Endodermal cell (in vitro differentiated cells): ENCODE measurements around the gene CCT2. TPM values are rescaled to one million over a fixed set of nuclear protein-coding genes. Genes with fewer than 3 reads are reported as not detected.
A peak's percentile ranks its signal among the peaks of the same experiment; 100 is the strongest.

Source experiments
- DNase-seq: peaks from one replicate; pipeline ENCODE4 v3.0.0-alpha.2; 2017
- H3K27ac ChIP-seq: 2 replicates; pipeline ENCODE4 v1.5.1; 2013; ENCODE audit warnings: mild to moderate bottlenecking, low read depth, low read length, moderate library complexity
- H3K27me3 ChIP-seq: 2 replicates; pipeline ENCODE4 v1.6.1; 2013; ENCODE audit warnings: mild to moderate bottlenecking, low read length, moderate library complexity; ENCODE audit not compliant: insufficient read depth, control insufficient read depth, poor library complexity, severe bottlenecking
- H3K36me3 ChIP-seq: 2 replicates; pipeline ENCODE4 v1.7.0; 2013; ENCODE audit warnings: mild to moderate bottlenecking, low read length, moderate library complexity; ENCODE audit not compliant: control insufficient read depth, insufficient read depth
- H3K4me1 ChIP-seq: one replicate; pipeline ENCODE4 v1.7.0; 2013; ENCODE audit warnings: low read length; ENCODE audit not compliant: control insufficient read depth, insufficient read depth
- H3K4me3 ChIP-seq: 2 replicates; pipeline ENCODE4 v1.5.1; 2013; ENCODE audit warnings: mild to moderate bottlenecking, low read length, moderate library complexity
- H3K9ac ChIP-seq: 2 replicates; pipeline ENCODE4 v1.6.1; 2013; ENCODE audit warnings: mild to moderate bottlenecking, low read length, moderate library complexity; ENCODE audit not compliant: poor library complexity, severe bottlenecking; ENCODE audit errors: extremely low read depth
- H3K9me3 ChIP-seq: 2 replicates; pipeline ENCODE4 v1.6.1; 2013; ENCODE audit warnings: mild to moderate bottlenecking, low read length, moderate library complexity; ENCODE audit not compliant: control insufficient read depth
- H3K27ac Mint-ChIP-seq: 2 replicates; pipeline ENCODE4 v1.8.0; 2020; ENCODE audit warnings: mixed read lengths
- H3K27me3 Mint-ChIP-seq: 2 replicates; pipeline ENCODE4 v1.8.0; 2021; ENCODE audit warnings: mild to moderate bottlenecking, mixed read lengths; ENCODE audit not compliant: insufficient read depth
- H3K36me3 Mint-ChIP-seq: 2 replicates; pipeline ENCODE4 v1.8.0; 2020; ENCODE audit warnings: low read depth, mixed read lengths
- H3K4me1 Mint-ChIP-seq: 2 replicates; pipeline ENCODE4 v1.8.0; 2020; ENCODE audit warnings: mixed read lengths
- H3K4me3 Mint-ChIP-seq: 2 replicates; pipeline ENCODE4 v1.8.0; 2020; ENCODE audit warnings: mild to moderate bottlenecking, moderate library complexity, mixed read lengths
- H3K9me3 Mint-ChIP-seq: 2 replicates; pipeline ENCODE4 v1.8.0; 2020; ENCODE audit warnings: mild to moderate bottlenecking, mixed read lengths
- WGBS, 2 experiments: methylation state at CpG; one replicate each; pipeline versions ENCODE4 v1.1.5 to v1.1.7; 2013; ENCODE audit warnings: missing lambda C conversion rate in 2 of 2, mixed read lengths in 1 of 2; ENCODE audit not compliant: insufficient coverage in 1 of 2, insufficient read length in 1 of 2; 5-methylcytosine and 5-hydroxymethylcytosine counted together
- total RNA-seq, 2 donors: library from RNA; stranded (reverse); fragmentation: NEBNext Ultra II Directional in 1 of 2; extraction: Animal tissue kit (Norgen Biotek cat#: 25700) in 1 of 2; gene quantifications; 2 replicates in 1 of 2; 3 replicates in 1 of 2; pipeline ENCODE4 v1.2.1, GENCODE V29; 2021
- TF ChIP-seq, protein P1 (sequence below): fragments of 200-600 bp; sonication (generic); conservative IDR thresholded peaks from 2 replicates; pipeline ENCODE4 v1.5.0; 2021; ENCODE audit warnings: antibody characterized with exemption, mild to moderate bottlenecking

Gene CCT2
- total RNA-seq, 2 donors from 2014 or later: 284 to 319 TPM

DNA sequence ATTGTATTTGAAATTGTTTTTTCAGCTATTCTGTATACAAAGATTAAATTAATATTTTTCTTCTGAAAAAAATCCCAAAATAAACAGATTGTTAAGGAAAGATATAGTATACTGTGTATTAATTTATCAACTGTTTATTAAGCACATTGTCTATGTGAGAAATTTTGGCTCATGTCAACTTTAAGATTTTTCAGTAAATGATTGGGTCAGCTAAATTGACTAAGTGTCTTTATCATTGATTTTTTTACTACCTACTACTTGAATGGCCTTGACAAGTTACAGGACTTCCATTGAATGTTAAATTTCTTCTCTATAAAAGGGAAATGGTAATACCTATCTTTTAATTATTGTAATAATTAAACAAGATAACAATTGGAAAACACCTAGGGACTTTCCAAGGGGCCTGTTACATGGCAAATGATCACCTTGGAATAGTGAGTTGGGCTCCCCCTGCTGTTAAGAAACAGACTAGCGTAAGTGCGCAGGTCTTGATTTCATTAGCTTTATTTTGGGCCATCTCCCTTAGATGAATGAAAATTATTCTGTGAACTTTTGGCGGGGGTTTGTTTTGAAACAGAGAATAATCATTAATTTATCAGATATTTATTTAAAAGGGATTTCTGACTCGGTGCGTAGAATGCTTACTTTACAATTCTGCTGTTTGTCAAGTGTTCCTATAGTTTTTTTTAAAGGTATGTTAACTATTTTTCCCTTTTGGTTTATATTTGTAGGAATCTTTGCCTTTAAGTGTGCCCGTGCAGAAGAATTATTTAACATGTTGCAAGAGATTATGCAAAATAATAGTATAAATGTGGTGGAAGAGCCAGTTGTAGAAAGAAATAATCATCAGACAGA, 14.5 kb upstream of the CCT2 start:
- DNase-seq: peak; percentile 86
- TF ChIP-seq, protein P1, sequence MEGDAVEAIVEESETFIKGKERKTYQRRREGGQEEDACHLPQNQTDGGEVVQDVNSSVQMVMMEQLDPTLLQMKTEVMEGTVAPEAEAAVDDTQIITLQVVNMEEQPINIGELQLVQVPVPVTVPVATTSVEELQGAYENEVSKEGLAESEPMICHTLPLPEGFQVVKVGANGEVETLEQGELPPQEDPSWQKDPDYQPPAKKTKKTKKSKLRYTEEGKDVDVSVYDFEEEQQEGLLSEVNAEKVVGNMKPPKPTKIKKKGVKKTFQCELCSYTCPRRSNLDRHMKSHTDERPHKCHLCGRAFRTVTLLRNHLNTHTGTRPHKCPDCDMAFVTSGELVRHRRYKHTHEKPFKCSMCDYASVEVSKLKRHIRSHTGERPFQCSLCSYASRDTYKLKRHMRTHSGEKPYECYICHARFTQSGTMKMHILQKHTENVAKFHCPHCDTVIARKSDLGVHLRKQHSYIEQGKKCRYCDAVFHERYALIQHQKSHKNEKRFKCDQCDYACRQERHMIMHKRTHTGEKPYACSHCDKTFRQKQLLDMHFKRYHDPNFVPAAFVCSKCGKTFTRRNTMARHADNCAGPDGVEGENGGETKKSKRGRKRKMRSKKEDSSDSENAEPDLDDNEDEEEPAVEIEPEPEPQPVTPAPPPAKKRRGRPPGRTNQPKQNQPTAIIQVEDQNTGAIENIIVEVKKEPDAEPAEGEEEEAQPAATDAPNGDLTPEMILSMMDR: peak; percentile 97
- no peak overlapping the region for H3K9ac ChIP-seq
- no peak overlapping the region for H3K4me3 ChIP-seq
- Mint-ChIP-seq H3K9me3 (no peaks in the 10 kb centered on the region), H3K36me3 (peaks cover 38% of the 10 kb centered on the region), H3K4me3 (no peak overlapping the region), H3K27ac (no peak overlapping the region), H3K27me3 (no peaks in the 10 kb centered on the region), H3K4me1 (no peaks in the 10 kb centered on the region)
- no peaks in the 10 kb centered on the region for H3K4me1 ChIP-seq
- H3K27ac ChIP-seq: no peak overlapping the region
- 60 to 69% methylated on average over 2 to 5 of the region's 6 CpGs for WGBS, 2 experiments
- no peaks in the 10 kb centered on the region for H3K9me3 ChIP-seq
- no peaks in the 10 kb centered on the region for H3K27me3 ChIP-seq
- peaks cover 77% of the 10 kb centered on the region for H3K36me3 ChIP-seq

DNA sequence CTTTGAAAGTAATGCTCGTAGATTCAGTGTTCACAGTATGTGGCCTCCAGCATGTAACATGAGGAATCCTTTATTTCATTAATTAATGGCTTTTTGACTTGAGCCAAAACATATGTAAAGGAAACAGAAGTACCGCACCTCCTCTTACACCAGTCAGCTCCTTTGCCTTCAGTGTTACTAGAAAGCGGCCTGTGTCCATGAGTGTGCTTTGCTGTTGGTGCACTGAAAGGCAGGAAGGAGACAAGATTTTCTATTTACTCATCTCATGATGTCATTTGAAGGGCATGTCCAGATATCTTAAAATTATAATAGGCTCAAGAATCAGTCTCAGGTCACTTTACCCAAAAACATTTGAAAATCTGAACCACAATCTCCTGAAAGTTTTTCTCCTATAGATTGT, 9.9 kb upstream of the CCT2 start:
- H3K4me3 Mint-ChIP-seq: no peak overlapping the region

DNA sequence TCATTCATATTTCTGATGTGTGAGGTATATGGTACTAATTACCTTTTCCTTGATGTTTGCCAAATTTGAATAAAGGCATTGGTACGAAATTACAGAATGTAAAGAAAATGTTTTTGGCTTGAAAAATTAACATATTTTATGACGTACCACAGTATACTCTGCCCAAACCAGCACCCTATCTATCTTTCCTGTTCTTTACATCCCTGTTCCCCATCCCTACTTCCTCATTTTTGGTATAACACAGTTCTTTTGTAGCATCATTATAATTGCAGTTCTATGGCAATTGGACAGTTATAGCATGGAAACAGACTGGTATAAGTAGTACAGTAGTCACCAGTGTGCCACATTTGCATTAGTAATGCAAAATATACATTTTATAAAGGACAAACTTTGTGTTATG, 7.0 kb upstream of the CCT2 start:
- Histone ChIP-seq H3K4me1 (no peaks in the 10 kb centered on the region), H3K27ac (no peak overlapping the region), H3K9me3 (no peaks in the 10 kb centered on the region), H3K9ac (no peak overlapping the region), H3K4me3 (no peak overlapping the region), H3K36me3 (peaks cover 45% of the 10 kb centered on the region), H3K27me3 (no peaks in the 10 kb centered on the region)
- no peak for DNase-seq
- TF ChIP-seq, protein P1: no peak
- WGBS, 2 experiments: 92 to 100% methylated on average over 1 to 2 of the region's 2 CpGs
- H3K27me3 Mint-ChIP-seq: no peaks in the 10 kb centered on the region
- H3K4me3 Mint-ChIP-seq: no peak overlapping the region
- no peak overlapping the region for H3K27ac Mint-ChIP-seq
- H3K4me1 Mint-ChIP-seq: peaks cover 3% of the 10 kb centered on the region
- no peaks in the 10 kb centered on the region for H3K9me3 Mint-ChIP-seq
- H3K36me3 Mint-ChIP-seq: peaks cover 17% of the 10 kb centered on the region

More for the DNA sequence above, 9.9 kb upstream of the CCT2 start:
- Mint-ChIP-seq H3K27me3 (no peaks in the 10 kb centered on the region), H3K9me3 (no peaks in the 10 kb centered on the region), H3K27ac (no peak overlapping the region), H3K36me3 (peaks cover 35% of the 10 kb centered on the region), H3K4me1 (peaks cover 3% of the 10 kb centered on the region)
- H3K4me1 ChIP-seq: no peaks in the 10 kb centered on the region
- H3K27ac ChIP-seq: no peak overlapping the region
- TF ChIP-seq, protein P1: no peak
- WGBS, 2 experiments: 88 to 96% methylated on average over 1 to 3 of the region's 3 CpGs
- H3K4me3 ChIP-seq: no peak overlapping the region
- no peak for DNase-seq
- no peaks in the 10 kb centered on the region for H3K27me3 ChIP-seq
- H3K9me3 ChIP-seq: no peaks in the 10 kb centered on the region
- H3K36me3 ChIP-seq: peaks cover 69% of the 10 kb centered on the region
- no peak overlapping the region for H3K9ac ChIP-seq
